PC-9 (cell line): ENCODE results near the gene ZSWIM1.

ENCODE experiments used
- CTCF ChIP-seq: fragments of 200-600 bp; sonication (generic); conservative IDR thresholded peaks from 2 replicates; pipeline ENCODE4 v1.6.1; 2017; ENCODE audit warnings: mixed run types, antibody characterized with exemption, mild to moderate bottlenecking, moderate library complexity
- EZH2 ChIP-seq: fragments of 200-600 bp; sonication (generic); IDR thresholded peaks from 2 replicates; pipeline ENCODE4 v1.8.0; 2017; ENCODE audit warnings: antibody characterized with exemption, low read depth

- TF ChIP-seq CTCF (no peak), EZH2 (no peak)
These were observed 37.9 kb downstream of the ZSWIM1 start for GRCh38 chr20:45918779-45919537.
